Peyer's patch (tissue), 4 donors: ENCODE results near the gene ZNF609.

ENCODE experiments used
- CTCF ChIP-seq, 6 experiments: fragments of 450-650 bp in 4 of 6; fragments of 200-600 bp in 2 of 6; sonication (generic) in 1 of 6; IDR thresholded peaks; one replicate each; pipeline ENCODE4 v1.5.1; 2017 to 2019; ENCODE audit warnings: antibody characterized with exemption in 6 of 6, mild to moderate bottlenecking in 3 of 6, moderate library complexity in 1 of 6
- POLR2A ChIP-seq, 2 donors: fragments of 450-650 bp; IDR thresholded peaks; one replicate each; pipeline ENCODE4 v1.5.1; 2017; ENCODE audit warnings: antibody characterized with exemption in 2 of 2, mild to moderate bottlenecking in 2 of 2, moderate library complexity in 2 of 2

GRCh38 chr15:64566102-64566501, 105.7 kb downstream of the ZNF609 start:
- TF ChIP-seq CTCF (IDR thresholded peaks at IDR 0.05): no peak
- TF ChIP-seq POLR2A (IDR thresholded peaks at IDR 0.05): no peak
